A549 (cell line): ENCODE measurements around the gene ATXN3L.

Source experiments
- CHD2 ChIP-seq: fragments of 150-350 bp; IDR thresholded peaks from 2 replicates; pipeline ENCODE4 v1.6.1; 2014; ENCODE audit warnings: low read length; ENCODE audit not compliant: partially characterized antibody
- GATA3 ChIP-seq: IDR thresholded peaks from 2 replicates; pipeline ENCODE4 v1.6.1; 2012; ENCODE audit warnings: borderline replicate concordance
- POLR2A ChIP-seq: IDR thresholded peaks from 2 replicates; pipeline ENCODE4 v1.6.1; 2012; ENCODE audit warnings: mild to moderate bottlenecking, low read length
- RARB ChIP-seq: fragments of 250-450 bp; sonication (Bioruptor Pico); IDR thresholded peaks from 2 replicates; pipeline ENCODE4 v1.8.0; 2021; ENCODE audit warnings: mild to moderate bottlenecking, moderate library complexity

DNA sequence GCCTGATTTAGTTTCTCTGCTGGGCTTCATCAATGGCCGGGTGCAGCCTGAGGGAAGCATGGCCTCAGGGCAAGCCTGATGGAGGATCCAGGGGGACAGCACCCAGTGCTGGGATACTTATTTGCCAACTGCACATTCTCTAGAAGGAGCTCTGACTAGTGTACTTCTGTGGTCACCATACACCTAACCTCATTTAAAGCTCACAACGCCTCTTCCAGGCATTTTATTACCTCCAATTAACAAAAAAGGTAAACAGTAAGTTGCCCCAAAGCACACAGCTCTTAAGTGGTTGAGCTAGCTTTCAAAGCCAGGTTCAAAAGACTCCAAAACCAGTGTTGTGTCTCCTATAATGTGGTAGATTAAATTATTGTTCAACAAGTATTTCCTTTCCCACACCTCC, 26.8 kb upstream of the ATXN3L start:
- TF ChIP-seq CHD2 (no peak), GATA3 (no peak), RARB (no peak), POLR2A (no peak)
